Astrocyte (in vitro differentiated cells and primary cell): Measurements from ENCODE around the gene ARIH1. TPM values are rescaled to one million over a fixed set of nuclear protein-coding genes. Genes with fewer than 3 reads are reported as not detected.

Experiments used
- DNase-seq: peaks from one replicate; pipeline ENCODE4 v3.0.0-alpha.2; 2010; ENCODE audit warnings: low read depth
- FAIRE-seq: peaks from 2 replicates; lab custom pipeline; 2011; peaks lifted over from hg19 to GRCh38; lab: Jason Lieb, UNC
- H2AFZ ChIP-seq: 2 replicates; pipeline ENCODE4 v1.6.0; 2012; ENCODE audit warnings: low read depth, low read length, inconsistent platforms
- H3K27ac ChIP-seq: 2 replicates; pipeline ENCODE4 v1.5.1; 2011; ENCODE audit warnings: low read depth, low read length, inconsistent platforms
- H3K27me3 ChIP-seq: 2 replicates; pipeline ENCODE4 v1.6.0; 2011; ENCODE audit warnings: low read length, inconsistent platforms; ENCODE audit not compliant: insufficient read depth
- H3K36me3 ChIP-seq: 2 replicates; pipeline ENCODE4 v1.5.1; 2011; ENCODE audit warnings: low read length, inconsistent platforms; ENCODE audit not compliant: insufficient read depth
- H3K4me1 ChIP-seq: 2 replicates; pipeline ENCODE4 v1.5.1; 2011; ENCODE audit warnings: low read length, inconsistent platforms; ENCODE audit not compliant: insufficient read depth
- H3K4me2 ChIP-seq: 2 replicates; pipeline ENCODE4 v1.6.0; 2012; ENCODE audit warnings: low read length, inconsistent platforms
- H3K4me3 ChIP-seq: 2 replicates; pipeline ENCODE4 v1.5.1; 2011; ENCODE audit warnings: low read depth, mild to moderate bottlenecking, low read length, inconsistent platforms; ENCODE audit not compliant: insufficient read depth
- H3K79me2 ChIP-seq: 2 replicates; pipeline ENCODE4 v1.6.0; 2012; ENCODE audit warnings: mild to moderate bottlenecking, low read length, inconsistent platforms; ENCODE audit not compliant: insufficient read depth
- H3K9ac ChIP-seq: 2 replicates; pipeline ENCODE4 v1.6.0; 2012; ENCODE audit warnings: mild to moderate bottlenecking, low read length, inconsistent platforms
- H3K9me3 ChIP-seq: 2 replicates; pipeline ENCODE4 v1.5.1; 2012; ENCODE audit warnings: low read depth, mild to moderate bottlenecking, low read length, inconsistent platforms; ENCODE audit not compliant: insufficient read depth
- H4K20me1 ChIP-seq: 2 replicates; pipeline ENCODE4 v1.6.0; 2012; ENCODE audit warnings: low read length, inconsistent platforms; ENCODE audit not compliant: insufficient read depth
- H3K27ac Mint-ChIP-seq: one replicate; pipeline ENCODE4 v1.8.0; 2021; ENCODE audit warnings: mild to moderate bottlenecking, mixed read lengths; ENCODE audit not compliant: unreplicated experiment
- H3K27me3 Mint-ChIP-seq: one replicate; pipeline ENCODE4 v1.8.0; 2021; ENCODE audit warnings: low read depth, mixed read lengths; ENCODE audit not compliant: unreplicated experiment
- H3K36me3 Mint-ChIP-seq: one replicate; pipeline ENCODE4 v1.8.0; 2021; ENCODE audit warnings: low read depth, mixed read lengths; ENCODE audit not compliant: unreplicated experiment
- H3K4me1 Mint-ChIP-seq: one replicate; pipeline ENCODE4 v1.8.0; 2021; ENCODE audit warnings: low read depth, mixed read lengths; ENCODE audit not compliant: unreplicated experiment
- H3K4me3 Mint-ChIP-seq: one replicate; pipeline ENCODE4 v1.8.0; 2021; ENCODE audit warnings: mild to moderate bottlenecking, moderate library complexity, mixed read lengths; ENCODE audit not compliant: unreplicated experiment
- H3K9me3 Mint-ChIP-seq: one replicate; pipeline ENCODE4 v1.8.0; 2021; ENCODE audit warnings: mild to moderate bottlenecking, mixed read lengths; ENCODE audit not compliant: unreplicated experiment
- EZH2 ChIP-seq: IDR thresholded peaks from 2 replicates; pipeline ENCODE4 v1.6.1; 2012; ENCODE audit warnings: mild to moderate bottlenecking, low read length, inconsistent platforms; ENCODE audit not compliant: insufficient read depth
- total RNA-seq: library from RNA; stranded (reverse); gene quantifications from 2 replicates; pipeline ENCODE4 v1.2.1, GENCODE V29; 2021
- TF ChIP-seq, protein P1 (sequence below): IDR thresholded peaks from 2 replicates; pipeline ENCODE4 v1.5.1; 2011; ENCODE audit warnings: low read depth, mild to moderate bottlenecking, inconsistent platforms, low read length, moderate library complexity; ENCODE audit not compliant: insufficient read depth

ARIH1 gene
- total RNA-seq, 1 donor from 2014 or later = 212 TPM

DNA sequence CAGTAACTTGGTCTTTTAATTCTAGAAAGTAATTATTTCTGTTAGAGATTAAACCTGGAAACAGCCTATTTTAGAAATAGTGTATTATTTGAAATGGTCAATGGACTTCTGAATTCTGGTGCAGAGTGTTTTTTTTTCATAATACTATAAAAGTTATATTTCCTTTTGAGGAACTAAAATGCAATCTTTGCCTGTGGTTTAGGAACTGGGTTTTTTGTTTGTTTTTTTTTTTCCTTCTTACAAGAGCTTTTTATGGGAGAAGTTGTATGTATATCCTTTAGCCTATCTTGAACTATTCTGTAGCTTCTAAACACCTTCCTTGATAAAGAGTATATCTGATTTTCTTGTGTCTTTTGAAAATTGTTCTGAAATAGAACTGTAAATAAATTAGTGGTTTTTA is 88.3 kb downstream of the ARIH1 start:
- H3K36me3 ChIP-seq = peaks cover 22% of the 10 kb centered on the region
- H4K20me1 ChIP-seq = peaks cover 37% of the 10 kb centered on the region
- FAIRE-seq = no peak

DNA sequence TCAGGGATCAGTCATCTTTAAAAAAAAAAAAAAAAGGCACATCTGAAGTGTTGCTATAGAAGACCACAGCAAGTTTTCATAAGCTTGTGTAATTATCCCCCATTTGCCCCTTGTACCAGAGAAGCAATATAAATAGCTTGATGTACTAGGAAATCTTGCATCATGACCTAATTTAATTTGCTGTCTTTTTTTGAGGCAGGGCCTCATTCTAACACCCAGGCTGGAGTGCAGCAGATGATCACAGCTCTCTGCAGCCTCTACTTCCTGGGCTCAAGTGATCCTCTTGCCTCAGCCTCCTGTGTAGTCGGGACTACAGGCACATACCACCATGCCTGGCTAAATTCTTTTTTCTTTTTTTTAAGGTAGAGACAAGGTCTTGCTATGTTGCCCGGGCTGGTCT is 88.7 kb downstream of the ARIH1 start:
- Mint-ChIP-seq H3K27ac (no peak overlapping the region), H3K4me3 (no peak overlapping the region), H3K9me3 (no peaks in the 10 kb centered on the region), H3K36me3 (peaks cover 17% of the 10 kb centered on the region), H3K4me1 (peaks cover 13% of the 10 kb centered on the region), H3K27me3 (no peaks in the 10 kb centered on the region)
- H3K9ac ChIP-seq = no peak overlapping the region
- no peak overlapping the region for H2AFZ ChIP-seq
- FAIRE-seq = no peak
- H3K9me3 ChIP-seq = no peaks in the 10 kb centered on the region
- no peak overlapping the region for H3K4me3 ChIP-seq
- H3K79me2 ChIP-seq = peaks cover 38% of the 10 kb centered on the region
- no peaks in the 10 kb centered on the region for H3K27me3 ChIP-seq
- peaks cover 25% of the 10 kb centered on the region for H3K36me3 ChIP-seq
- TF ChIP-seq EZH2 = no peak
- TF ChIP-seq, protein P1, sequence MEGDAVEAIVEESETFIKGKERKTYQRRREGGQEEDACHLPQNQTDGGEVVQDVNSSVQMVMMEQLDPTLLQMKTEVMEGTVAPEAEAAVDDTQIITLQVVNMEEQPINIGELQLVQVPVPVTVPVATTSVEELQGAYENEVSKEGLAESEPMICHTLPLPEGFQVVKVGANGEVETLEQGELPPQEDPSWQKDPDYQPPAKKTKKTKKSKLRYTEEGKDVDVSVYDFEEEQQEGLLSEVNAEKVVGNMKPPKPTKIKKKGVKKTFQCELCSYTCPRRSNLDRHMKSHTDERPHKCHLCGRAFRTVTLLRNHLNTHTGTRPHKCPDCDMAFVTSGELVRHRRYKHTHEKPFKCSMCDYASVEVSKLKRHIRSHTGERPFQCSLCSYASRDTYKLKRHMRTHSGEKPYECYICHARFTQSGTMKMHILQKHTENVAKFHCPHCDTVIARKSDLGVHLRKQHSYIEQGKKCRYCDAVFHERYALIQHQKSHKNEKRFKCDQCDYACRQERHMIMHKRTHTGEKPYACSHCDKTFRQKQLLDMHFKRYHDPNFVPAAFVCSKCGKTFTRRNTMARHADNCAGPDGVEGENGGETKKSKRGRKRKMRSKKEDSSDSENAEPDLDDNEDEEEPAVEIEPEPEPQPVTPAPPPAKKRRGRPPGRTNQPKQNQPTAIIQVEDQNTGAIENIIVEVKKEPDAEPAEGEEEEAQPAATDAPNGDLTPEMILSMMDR = no peak
- DNase-seq = no peak
- no peaks in the 10 kb centered on the region for H3K4me1 ChIP-seq
- no peak overlapping the region for H3K27ac ChIP-seq
- H3K4me2 ChIP-seq = no peak overlapping the region
- peaks cover 34% of the 10 kb centered on the region for H4K20me1 ChIP-seq

More for the DNA sequence above, 88.3 kb downstream of the ARIH1 start:
- DNase-seq = no peak
- no peaks in the 10 kb centered on the region for H3K27me3 Mint-ChIP-seq
- Histone ChIP-seq H3K4me1 (no peaks in the 10 kb centered on the region), H3K27me3 (no peaks in the 10 kb centered on the region), H3K4me3 (no peak overlapping the region), H3K4me2 (no peak overlapping the region), H3K9me3 (no peaks in the 10 kb centered on the region), H3K27ac (no peak overlapping the region), H2AFZ (no peak overlapping the region), H3K9ac (no peak overlapping the region), H3K79me2 (peaks cover 38% of the 10 kb centered on the region)
- H3K36me3 Mint-ChIP-seq = peaks cover 17% of the 10 kb centered on the region
- peaks cover 17% of the 10 kb centered on the region for H3K4me1 Mint-ChIP-seq
- no peak overlapping the region for H3K27ac Mint-ChIP-seq
- H3K4me3 Mint-ChIP-seq = no peak overlapping the region
- TF ChIP-seq, protein P1 = no peak
- TF ChIP-seq EZH2 = no peak
- no peaks in the 10 kb centered on the region for H3K9me3 Mint-ChIP-seq

- peaks cover 21% of the 10 kb centered on the region for H3K36me3 ChIP-seq
Measured at GRCh38 chr15:72564091-72564490, 90.0 kb downstream of the ARIH1 start.

More at GRCh38 chr15:72564091-72564490, 90.0 kb downstream of the ARIH1 start:
- Histone ChIP-seq H3K4me3 (no peak overlapping the region), H3K9ac (no peak overlapping the region), H4K20me1 (peaks cover 26% of the 10 kb centered on the region), H3K4me1 (no peaks in the 10 kb centered on the region), H3K27me3 (no peaks in the 10 kb centered on the region), H3K79me2 (peaks cover 26% of the 10 kb centered on the region), H3K4me2 (no peak overlapping the region), H2AFZ (no peak overlapping the region), H3K9me3 (no peaks in the 10 kb centered on the region), H3K27ac (no peak overlapping the region)
- Mint-ChIP-seq H3K36me3 (peaks cover 13% of the 10 kb centered on the region), H3K27ac (no peak overlapping the region), H3K4me1 (peaks cover 9% of the 10 kb centered on the region), H3K27me3 (no peaks in the 10 kb centered on the region), H3K4me3 (no peak overlapping the region), H3K9me3 (no peaks in the 10 kb centered on the region)
- FAIRE-seq = no peak
- DNase-seq = no peak
- no peak for TF ChIP-seq EZH2
- TF ChIP-seq, protein P1 = no peak
